NCI-H2227 (cell line): Measurements from ENCODE around the gene GRM8.

Experiments used
- DNase-seq: peaks from one replicate; lab custom pipeline; 2025; ENCODE audit not compliant: unreplicated experiment; lab: John Stamatoyannopoulos, UW

The GRM8 gene

GRCh38 chr7:126820925-126821324 is 431.8 kb downstream of the GRM8 start:
- DNase-seq: no peak

- DNase-seq: no peak
Observed at GRCh38 chr7:126819197-126819484, 433.6 kb downstream of the GRM8 start.

GRCh38 chr7:126818393-126819196 is 434.1 kb downstream of the GRM8 start:
- no peak for DNase-seq

- DNase-seq: no peak
Observed at GRCh38 chr7:126809188-126809587, 443.6 kb downstream of the GRM8 start.

- no peak for DNase-seq
Observed at GRCh38 chr7:126806614-126807013, 446.1 kb downstream of the GRM8 start.

- DNase-seq: no peak
Observed at GRCh38 chr7:126805351-126805750, 447.4 kb downstream of the GRM8 start.

GRCh38 chr7:126804604-126805003 is 448.1 kb downstream of the GRM8 start:
- DNase-seq: no peak

- DNase-seq: no peak
Observed at GRCh38 chr7:126803990-126804389, 448.8 kb downstream of the GRM8 start.

- peak; percentile 81 for DNase-seq
Observed at GRCh38 chr7:126803060-126803665, 449.6 kb downstream of the GRM8 start.

GRCh38 chr7:126801733-126802132 is 451.0 kb downstream of the GRM8 start:
- DNase-seq: no peak

GRCh38 chr7:126799541-126799940 is 453.2 kb downstream of the GRM8 start:
- DNase-seq: no peak

GRCh38 chr7:126792521-126792920 is 460.2 kb downstream of the GRM8 start:
- DNase-seq: no peak

- no peak for DNase-seq
Observed at GRCh38 chr7:126791306-126791705, 461.4 kb downstream of the GRM8 start.

- peak; percentile 17 for DNase-seq
Observed at GRCh38 chr7:126790763-126791162, 462.0 kb downstream of the GRM8 start.

GRCh38 chr7:126783613-126784012 is 469.1 kb downstream of the GRM8 start:
- no peak for DNase-seq

GRCh38 chr7:126780993-126781392 is 471.7 kb downstream of the GRM8 start:
- DNase-seq: no peak

GRCh38 chr7:126778101-126778500 is 474.6 kb downstream of the GRM8 start:
- peak; percentile 36 for DNase-seq

GRCh38 chr7:126776498-126776897 is 476.2 kb downstream of the GRM8 start:
- DNase-seq: no peak

GRCh38 chr7:126774077-126774476 is 478.7 kb downstream of the GRM8 start:
- no peak for DNase-seq

GRCh38 chr7:126768836-126769235 is 483.9 kb downstream of the GRM8 start:
- no peak for DNase-seq

GRCh38 chr7:126760914-126761577 is 491.7 kb downstream of the GRM8 start:
- DNase-seq: no peak

- DNase-seq: no peak
Observed at GRCh38 chr7:126755381-126755780, 497.4 kb downstream of the GRM8 start.
